Measurements from ENCODE around the gene LIN28A.
A peak's percentile ranks its signal among the peaks of the same experiment; 100 is the strongest.

LIN28A gene

DNA sequence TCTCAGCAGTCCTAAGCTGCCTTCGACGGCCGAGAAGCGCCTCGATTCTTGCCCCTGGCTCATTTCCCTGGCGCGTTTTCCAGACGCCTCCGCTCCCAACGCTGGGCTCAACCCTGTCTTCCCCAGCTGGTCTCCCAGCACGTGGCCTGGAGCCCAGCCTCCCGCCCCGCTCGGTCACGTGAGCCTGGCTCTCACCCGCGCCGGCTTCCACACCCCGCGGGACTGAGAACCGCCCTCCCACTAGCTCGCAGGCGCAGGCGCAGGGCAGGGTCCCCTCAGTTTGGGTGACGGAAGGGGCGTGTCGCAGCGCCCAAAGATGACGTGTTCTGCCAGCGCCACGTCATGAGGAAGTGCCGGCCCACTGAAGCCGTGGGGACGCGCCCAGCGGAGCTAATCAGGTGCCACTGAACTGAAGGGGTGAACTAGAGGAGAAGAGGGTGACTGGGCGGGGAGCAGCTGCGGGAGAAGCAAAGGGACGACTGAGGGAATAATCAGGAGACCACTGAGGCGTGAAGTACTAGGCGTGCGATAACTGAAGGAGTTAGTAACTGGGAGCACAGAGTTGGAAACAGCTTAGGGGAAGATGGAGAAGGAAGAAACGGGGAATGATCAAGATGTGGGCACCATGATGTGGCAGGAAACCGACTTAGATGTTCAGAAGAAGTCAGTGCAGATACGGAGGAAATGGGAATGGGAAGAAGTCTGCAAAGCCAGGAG, 21.5 kb downstream of the LIN28A start, which contains the start of gene DHDDS:
Gene DHDDS, plus strand, starts transcription at position 343 of the 717 bp plus-strand sequence. CDS start 625 bp downstream, outside the sequence.
- 1% methylated on average over 45 of the region's 45 CpGs for WGBS, 2 experiments
- no peaks in the 10 kb centered on the region for H3K9me3 ChIP-seq (ENCODE audit: control insufficient read depth, low read length)
- no peaks in the 10 kb centered on the region for H3K27me3 ChIP-seq (ENCODE audit: control insufficient read depth, insufficient read depth, low read length, poor library complexity, severe bottlenecking)
- peaks cover 19% of the 10 kb centered on the region for H3K36me3 ChIP-seq (ENCODE audit: control insufficient read depth, insufficient read depth, low read length)
- H3K4me3 ChIP-seq (ENCODE audit: insufficient read depth, low read depth, low read length), result peak within 1 kb of the TSS; percentile 72
- peak within 1 kb of the TSS; percentile 85 for H3K27ac ChIP-seq (ENCODE audit: insufficient read depth, low read depth, low read length, poor library complexity, severe bottlenecking)
- H3K4me1 ChIP-seq (ENCODE audit: control insufficient read depth, insufficient read depth, low read length), result peaks cover 10% of the 10 kb centered on the region

DNA sequence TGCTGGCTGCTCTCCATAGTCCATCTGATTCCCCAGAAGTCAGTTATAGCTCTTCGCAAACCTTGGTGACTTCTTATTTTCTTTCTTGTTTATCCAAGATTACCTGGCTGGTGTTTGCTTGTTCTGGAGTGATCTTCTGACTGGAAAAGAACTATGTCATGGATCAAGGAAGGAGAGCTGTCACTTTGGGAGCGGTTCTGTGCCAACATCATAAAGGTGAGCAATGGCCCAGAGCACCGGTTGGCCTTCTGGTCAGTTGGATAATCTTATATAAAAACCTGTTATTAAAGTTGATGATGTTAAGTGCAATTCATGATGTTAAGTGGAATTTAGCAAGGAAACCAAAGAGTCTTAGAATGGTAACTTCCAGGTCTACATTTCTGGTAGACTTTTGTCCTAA, 22.2 kb downstream of the LIN28A start:
- Histone ChIP-seq H3K36me3 (ENCODE audit: control insufficient read depth, insufficient read depth, low read length) (peaks cover 15% of the 10 kb centered on the region), H3K9me3 (ENCODE audit: control insufficient read depth, low read length) (no peaks in the 10 kb centered on the region), H3K27me3 (ENCODE audit: control insufficient read depth, insufficient read depth, low read length, poor library complexity, severe bottlenecking) (no peaks in the 10 kb centered on the region), H3K4me1 (ENCODE audit: control insufficient read depth, insufficient read depth, low read length) (peaks cover 10% of the 10 kb centered on the region), H3K4me3 (ENCODE audit: insufficient read depth, low read depth, low read length) (peak overlapping the region; percentile 72), H3K27ac (ENCODE audit: insufficient read depth, low read depth, low read length, poor library complexity, severe bottlenecking) (peak overlapping the region; percentile 85)
- 84 to 90% methylated on average over 3 of the region's 3 CpGs for WGBS, 2 experiments

DNA sequence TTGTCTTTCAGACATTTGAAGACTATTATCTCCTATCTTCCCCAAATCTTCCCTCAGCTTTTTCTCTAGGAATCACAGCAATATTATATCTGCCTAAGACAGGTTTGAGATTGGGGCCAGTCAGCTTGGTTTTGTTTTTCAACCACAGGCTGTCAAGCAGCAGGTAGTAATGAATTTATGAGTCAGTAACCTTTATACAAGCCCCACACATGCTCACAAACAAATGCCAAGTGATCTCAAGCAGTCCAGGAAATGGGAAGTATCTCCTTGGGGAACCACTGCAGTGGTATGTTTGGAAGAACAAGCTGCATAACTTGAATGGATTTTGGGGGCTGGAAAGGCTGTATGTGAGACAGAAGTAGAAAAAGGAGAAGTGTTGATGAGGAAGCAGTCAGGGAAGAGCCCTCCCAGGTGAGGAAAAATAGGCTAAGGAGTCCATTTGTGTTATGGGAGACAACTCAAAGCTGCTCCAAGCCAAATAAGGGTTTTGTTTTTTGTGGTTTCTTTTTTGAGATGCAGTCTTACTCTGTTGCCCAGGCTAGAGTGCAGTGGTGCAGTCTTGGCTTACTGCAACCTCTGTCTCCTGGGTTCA, 23.6 kb downstream of the LIN28A start:
- Histone ChIP-seq H3K9me3 (ENCODE audit: control insufficient read depth, low read length) (no peaks in the 10 kb centered on the region), H3K27me3 (ENCODE audit: control insufficient read depth, insufficient read depth, low read length, poor library complexity, severe bottlenecking) (no peaks in the 10 kb centered on the region), H3K36me3 (ENCODE audit: control insufficient read depth, insufficient read depth, low read length) (peaks cover 25% of the 10 kb centered on the region), H3K4me3 (ENCODE audit: insufficient read depth, low read depth, low read length) (no peak overlapping the region), H3K27ac (ENCODE audit: insufficient read depth, low read depth, low read length, poor library complexity, severe bottlenecking) (no peak overlapping the region), H3K4me1 (ENCODE audit: control insufficient read depth, insufficient read depth, low read length) (peaks cover 10% of the 10 kb centered on the region)

DNA sequence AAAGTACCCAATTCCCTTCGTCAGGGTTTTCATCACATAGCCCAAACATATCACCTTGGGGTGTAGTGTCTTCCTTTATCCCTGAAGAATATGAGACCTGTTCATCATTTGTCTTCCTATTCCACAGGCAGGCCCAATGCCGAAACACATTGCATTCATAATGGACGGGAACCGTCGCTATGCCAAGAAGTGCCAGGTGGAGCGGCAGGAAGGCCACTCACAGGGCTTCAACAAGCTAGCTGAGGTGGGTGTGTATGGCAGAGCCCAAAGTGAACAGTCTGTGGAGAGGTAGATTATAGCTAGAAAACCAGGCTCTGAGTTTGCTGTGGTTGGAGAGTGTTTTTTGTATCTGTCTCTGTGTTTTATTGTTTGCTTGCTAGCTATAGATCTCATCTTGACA, 27.4 kb downstream of the LIN28A start:
- peaks cover 44% of the 10 kb centered on the region for H3K36me3 ChIP-seq (ENCODE audit: control insufficient read depth, insufficient read depth, low read length)
- WGBS, 2 experiments, result 96 to 98% methylated on average over 6 of the region's 6 CpGs
- H3K4me1 ChIP-seq (ENCODE audit: control insufficient read depth, insufficient read depth, low read length), result no peaks in the 10 kb centered on the region
- no peak overlapping the region for H3K4me3 ChIP-seq (ENCODE audit: insufficient read depth, low read depth, low read length)
- H3K27me3 ChIP-seq (ENCODE audit: control insufficient read depth, insufficient read depth, low read length, poor library complexity, severe bottlenecking), result no peaks in the 10 kb centered on the region
- no peaks in the 10 kb centered on the region for H3K9me3 ChIP-seq (ENCODE audit: control insufficient read depth, low read length)
- H3K27ac ChIP-seq (ENCODE audit: insufficient read depth, low read depth, low read length, poor library complexity, severe bottlenecking), result no peak overlapping the region

DNA sequence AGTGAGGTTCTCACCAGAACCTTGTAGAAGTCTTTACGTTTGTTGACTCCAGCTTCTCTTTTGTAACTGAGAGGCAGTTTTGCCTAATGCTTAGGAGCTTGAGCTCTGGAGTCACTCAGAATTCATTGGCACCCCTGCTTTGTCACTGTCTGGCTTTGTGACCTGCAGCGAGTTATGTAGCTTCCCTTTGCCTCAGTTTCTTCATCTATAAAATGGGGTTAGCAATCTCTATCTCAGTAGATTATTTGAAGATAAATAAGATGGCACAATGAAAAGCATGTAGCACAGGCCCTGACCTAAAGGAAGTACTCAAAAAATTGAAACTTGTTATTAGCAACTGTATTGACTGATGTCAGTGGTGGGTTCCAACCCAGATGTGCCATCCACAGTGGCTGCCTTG, 29.6 kb downstream of the LIN28A start:
- Histone ChIP-seq H3K4me1 (ENCODE audit: control insufficient read depth, insufficient read depth, low read length) (no peaks in the 10 kb centered on the region), H3K27ac (ENCODE audit: insufficient read depth, low read depth, low read length, poor library complexity, severe bottlenecking) (no peak overlapping the region), H3K9me3 (ENCODE audit: control insufficient read depth, low read length) (no peaks in the 10 kb centered on the region), H3K36me3 (ENCODE audit: control insufficient read depth, insufficient read depth, low read length) (peaks cover 54% of the 10 kb centered on the region), H3K27me3 (ENCODE audit: control insufficient read depth, insufficient read depth, low read length, poor library complexity, severe bottlenecking) (no peaks in the 10 kb centered on the region), H3K4me3 (ENCODE audit: insufficient read depth, low read depth, low read length) (no peak overlapping the region)
- WGBS, 2 experiments, result 97 to 100% methylated on average over 2 of the region's 2 CpGs

DNA sequence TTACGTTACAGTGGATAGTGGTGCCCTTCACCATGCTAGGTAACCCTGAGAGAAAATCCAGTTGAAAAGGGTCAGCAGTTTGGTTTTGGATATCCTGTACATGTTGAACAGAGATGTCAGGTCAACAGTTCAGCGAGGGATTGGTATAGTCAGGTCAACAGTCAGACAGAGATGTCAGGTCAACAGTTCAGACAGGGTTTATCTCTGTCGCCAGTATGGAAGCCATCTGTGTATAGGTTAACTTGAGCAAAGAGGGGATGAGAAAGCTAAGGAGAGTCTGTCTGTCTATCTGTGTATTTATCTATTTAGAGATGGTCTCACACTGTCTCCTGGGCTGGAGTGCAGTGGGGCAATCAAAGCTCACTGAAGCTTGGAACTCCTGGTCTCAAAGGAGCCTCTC, 39.3 kb downstream of the LIN28A start:
- H3K27me3 ChIP-seq (ENCODE audit: control insufficient read depth, insufficient read depth, low read length, poor library complexity, severe bottlenecking), result no peaks in the 10 kb centered on the region
- no peak overlapping the region for H3K4me3 ChIP-seq (ENCODE audit: insufficient read depth, low read depth, low read length)
- 95 to 98% methylated on average over 3 of the region's 3 CpGs for WGBS, 2 experiments
- no peaks in the 10 kb centered on the region for H3K9me3 ChIP-seq (ENCODE audit: control insufficient read depth, low read length)
- H3K4me1 ChIP-seq (ENCODE audit: control insufficient read depth, insufficient read depth, low read length), result no peaks in the 10 kb centered on the region
- peaks cover 12% of the 10 kb centered on the region for H3K36me3 ChIP-seq (ENCODE audit: control insufficient read depth, insufficient read depth, low read length)
- no peak overlapping the region for H3K27ac ChIP-seq (ENCODE audit: insufficient read depth, low read depth, low read length, poor library complexity, severe bottlenecking)

DNA sequence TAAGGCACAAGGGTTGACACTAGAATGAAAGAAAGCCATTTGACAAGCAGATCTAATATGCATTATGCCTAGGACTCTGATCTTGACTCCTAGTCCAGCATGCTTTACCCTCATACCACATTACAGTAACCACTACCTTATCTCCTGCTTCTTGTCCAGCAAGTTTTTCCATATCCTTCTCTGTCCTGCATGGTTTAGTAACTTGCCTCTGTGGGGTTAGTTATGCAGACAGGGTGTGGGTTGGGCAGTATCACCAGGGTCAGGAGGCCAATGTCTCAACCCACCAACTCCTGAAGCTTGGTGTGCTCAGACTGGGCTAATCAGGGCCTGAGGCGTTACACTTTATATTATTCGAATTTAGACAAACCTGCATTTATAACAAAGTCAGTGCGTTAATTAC, 40.3 kb downstream of the LIN28A start:
- Histone ChIP-seq H3K27ac (ENCODE audit: insufficient read depth, low read depth, low read length, poor library complexity, severe bottlenecking) (no peak overlapping the region), H3K36me3 (ENCODE audit: control insufficient read depth, insufficient read depth, low read length) (peaks cover 12% of the 10 kb centered on the region), H3K4me1 (ENCODE audit: control insufficient read depth, insufficient read depth, low read length) (no peaks in the 10 kb centered on the region), H3K27me3 (ENCODE audit: control insufficient read depth, insufficient read depth, low read length, poor library complexity, severe bottlenecking) (no peaks in the 10 kb centered on the region), H3K9me3 (ENCODE audit: control insufficient read depth, low read length) (no peaks in the 10 kb centered on the region), H3K4me3 (ENCODE audit: insufficient read depth, low read depth, low read length) (no peak overlapping the region)
- WGBS, 2 experiments, result 95 to 96% methylated on average over 3 of the region's 3 CpGs

DNA sequence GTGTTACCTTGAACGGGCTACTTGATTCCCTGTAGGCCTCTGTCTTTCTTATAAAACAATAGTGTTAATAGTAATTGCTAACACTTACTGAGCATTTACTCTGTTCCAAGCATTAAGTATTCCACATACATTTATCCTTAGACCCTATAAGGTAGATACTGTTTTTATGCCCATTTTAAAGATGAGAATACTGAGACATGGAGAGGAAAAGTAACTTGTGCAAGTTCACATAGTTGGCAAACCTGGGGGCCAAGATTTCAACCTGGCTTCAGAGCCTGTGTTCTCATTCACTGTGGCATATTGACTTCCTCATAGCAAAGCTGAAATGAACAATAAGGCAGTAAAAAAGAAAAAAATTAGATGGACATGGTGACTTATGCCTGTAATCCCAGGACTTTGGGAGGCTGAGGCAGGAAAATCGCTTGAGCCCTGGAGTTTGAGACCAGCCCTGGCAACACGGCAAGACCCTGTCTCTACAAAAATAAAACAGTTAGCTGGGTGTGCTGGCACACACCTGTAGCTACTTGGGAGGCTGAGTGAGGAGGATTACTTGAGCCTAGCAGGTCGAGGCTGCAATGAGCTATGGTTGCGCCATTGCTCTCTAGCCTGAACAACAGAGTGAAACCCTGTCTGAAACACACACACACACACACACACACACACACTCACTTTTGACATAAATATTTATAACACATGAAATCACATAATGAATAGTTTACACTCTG, 42.0 kb downstream of the LIN28A start:
- no peak overlapping the region for H3K4me3 ChIP-seq (ENCODE audit: insufficient read depth, low read depth, low read length)
- no peaks in the 10 kb centered on the region for H3K9me3 ChIP-seq (ENCODE audit: control insufficient read depth, low read length)
- H3K4me1 ChIP-seq (ENCODE audit: control insufficient read depth, insufficient read depth, low read length), result no peaks in the 10 kb centered on the region
- H3K36me3 ChIP-seq (ENCODE audit: control insufficient read depth, insufficient read depth, low read length), result peaks cover 12% of the 10 kb centered on the region
- WGBS, 2 experiments, result 88 to 91% methylated on average over 5 of the region's 5 CpGs
- no peaks in the 10 kb centered on the region for H3K27me3 ChIP-seq (ENCODE audit: control insufficient read depth, insufficient read depth, low read length, poor library complexity, severe bottlenecking)
- no peak overlapping the region for H3K27ac ChIP-seq (ENCODE audit: insufficient read depth, low read depth, low read length, poor library complexity, severe bottlenecking)

DNA sequence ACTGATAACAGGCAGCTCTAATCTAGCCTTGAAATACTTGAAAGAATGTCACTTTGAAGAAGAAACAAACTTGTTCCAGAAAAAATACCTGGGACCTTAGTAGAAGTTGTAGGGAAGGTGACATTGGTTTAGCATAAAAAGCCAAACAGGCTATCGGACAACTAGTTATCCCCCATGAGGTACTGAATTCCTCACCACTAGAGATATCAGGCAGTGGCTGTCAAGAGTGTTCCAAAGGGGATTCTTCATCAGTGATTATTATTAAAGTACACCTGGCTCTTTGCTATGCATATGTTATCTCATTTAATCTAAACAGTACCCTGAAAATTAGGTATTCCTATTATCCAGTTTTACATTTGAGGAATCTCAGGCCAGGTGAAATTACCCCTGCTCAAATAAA, 48.5 kb downstream of the LIN28A start:
- no peak overlapping the region for H3K4me3 ChIP-seq (ENCODE audit: insufficient read depth, low read depth, low read length)
- H3K36me3 ChIP-seq (ENCODE audit: control insufficient read depth, insufficient read depth, low read length), result peaks cover 5% of the 10 kb centered on the region
- no peaks in the 10 kb centered on the region for H3K27me3 ChIP-seq (ENCODE audit: control insufficient read depth, insufficient read depth, low read length, poor library complexity, severe bottlenecking)
- no peaks in the 10 kb centered on the region for H3K4me1 ChIP-seq (ENCODE audit: control insufficient read depth, insufficient read depth, low read length)
- 100% methylated on average over 1 of the region's 1 CpG for WGBS, 2 experiments
- no peaks in the 10 kb centered on the region for H3K9me3 ChIP-seq (ENCODE audit: control insufficient read depth, low read length)
- no peak overlapping the region for H3K27ac ChIP-seq (ENCODE audit: insufficient read depth, low read depth, low read length, poor library complexity, severe bottlenecking)

DNA sequence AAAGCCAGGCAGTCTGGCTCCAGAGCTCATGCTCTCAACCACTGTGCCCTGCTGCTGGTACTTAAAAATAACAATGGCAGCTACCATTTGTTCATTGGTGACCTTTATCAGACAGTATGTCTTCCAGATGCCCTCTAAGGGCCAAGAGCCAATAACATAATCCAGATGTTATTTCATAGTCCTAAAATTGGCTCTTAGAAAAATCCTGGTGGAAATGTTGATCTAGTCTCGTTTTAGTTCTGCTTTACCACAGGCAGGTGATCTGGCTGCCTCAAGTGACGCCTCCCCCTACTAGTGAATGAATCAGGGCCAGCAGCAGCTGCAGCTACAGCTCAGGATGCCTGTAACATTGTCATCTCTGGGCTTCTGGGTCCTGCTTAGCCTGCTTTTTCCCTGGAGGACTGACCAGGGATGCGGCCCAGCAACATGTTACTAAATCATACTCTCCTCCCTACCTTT, 49.0 kb downstream of the LIN28A start:
- Histone ChIP-seq H3K27me3 (ENCODE audit: control insufficient read depth, insufficient read depth, low read length, poor library complexity, severe bottlenecking) (no peaks in the 10 kb centered on the region), H3K4me3 (ENCODE audit: insufficient read depth, low read depth, low read length) (no peak overlapping the region), H3K27ac (ENCODE audit: insufficient read depth, low read depth, low read length, poor library complexity, severe bottlenecking) (no peak overlapping the region), H3K36me3 (ENCODE audit: control insufficient read depth, insufficient read depth, low read length) (peaks cover 5% of the 10 kb centered on the region), H3K4me1 (ENCODE audit: control insufficient read depth, insufficient read depth, low read length) (no peaks in the 10 kb centered on the region), H3K9me3 (ENCODE audit: control insufficient read depth, low read length) (no peaks in the 10 kb centered on the region)
- WGBS, 2 experiments, result 91 to 92% methylated on average over 3 of the region's 3 CpGs

Measured in ectodermal cell (in vitro differentiated cells).